HepG2 (cell line): ENCODE results near the gene PEAR1. TPM values are rescaled to one million over a fixed set of nuclear protein-coding genes. Genes with fewer than 3 reads are reported as not detected.

Source experiments
- ATAC-seq: fragments of 200-7000 bp; cut with Tn5 transposase; 3 replicates; pipeline ENCODE4 v1.9.1; 2020; ENCODE audit warnings: mild to moderate bottlenecking, moderate library complexity
- BruUV-seq: library from RNA; stranded (reverse); fragments of 400-500 nt; replicated peaks from 2 replicates; lab custom pipeline; 2021; lab: Mats Ljungman, UMichigan
- CTCF ChIA-PET: fragments of 300-600 bp; formaldehyde crosslinking; extraction: SDS; loops from one replicate; lab custom pipeline; 2021; ENCODE audit warnings: low total read pairs, inconsistent platforms, low intra/inter-chr PET ratio; lab: Yijun Ruan, JAX
- POLR2A ChIA-PET: fragments of 350-600 bp; sonication (Branson Sonifier 250); formaldehyde crosslinking; loops from one replicate; lab custom pipeline; 2020; ENCODE audit warnings: antibody characterized with exemption, inconsistent platforms; lab: Yijun Ruan, JAX
- DNase-seq: peaks from one replicate; pipeline ENCODE4 v3.0.0-alpha.2; 2015; ENCODE audit warnings: low spot score
- FAIRE-seq: peaks from 3 replicates; lab custom pipeline; 2011; peaks lifted over from hg19 to GRCh38; lab: Jason Lieb, UNC
- H2AFZ ChIP-seq: one replicate; pipeline ENCODE4 v1.6.1; 2011; ENCODE audit warnings: low read length, inconsistent platforms
- H3K27ac ChIP-seq: fragments of 300-600 bp; 3 replicates; pipeline ENCODE4 v1.8.0; 2011; ENCODE audit warnings: mixed run types, mild to moderate bottlenecking, mixed read lengths, low read length, inconsistent platforms; ENCODE audit not compliant: insufficient read depth; ENCODE audit errors: extremely low read length
- H3K27me3 ChIP-seq, 2 experiments: fragments of 200-600 bp in 1 of 2; 2 replicates in 1 of 2; 3 replicates in 1 of 2; pipeline versions ENCODE4 v1.6.0 to v1.8.0; 2011; ENCODE audit warnings: low read length in 2 of 2, mild to moderate bottlenecking in 2 of 2, moderate library complexity in 2 of 2, inconsistent platforms in 1 of 2; ENCODE audit not compliant: insufficient read depth in 2 of 2, control insufficient read depth in 1 of 2
- H3K36me3 ChIP-seq, 2 experiments: fragments of 200-600 bp in 1 of 2; replicated peaks in 1 of 2; 2 replicates in 1 of 2; 3 replicates in 1 of 2; pipeline versions ENCODE4 v1.5.1 to v1.8.0; 2011; ENCODE audit warnings: low read length in 2 of 2, inconsistent platforms in 1 of 2; ENCODE audit not compliant: insufficient read depth in 2 of 2, control insufficient read depth in 1 of 2
- H3K4me1 ChIP-seq: 2 replicates; pipeline ENCODE4 v1.5.1; 2012; ENCODE audit warnings: low read length, inconsistent platforms; ENCODE audit not compliant: insufficient read depth
- H3K4me2 ChIP-seq: 2 replicates; pipeline ENCODE4 v1.6.0; 2011; ENCODE audit warnings: low read depth, low read length, inconsistent platforms
- H3K4me3 ChIP-seq, 3 experiments: fragments of 200-600 bp in 1 of 3; sonication (generic), shearing (Covaris generic) in 1 of 3; replicated peaks in 1 of 3; 2 replicates each; pipeline ENCODE4 v1.5.1; 2011 to 2016; ENCODE audit warnings: low read length in 3 of 3, inconsistent platforms in 2 of 3, low read depth in 2 of 3, mild to moderate bottlenecking in 2 of 3, control low read depth in 1 of 3, mixed read lengths in 1 of 3; ENCODE audit not compliant: insufficient read depth in 1 of 3
- H3K79me2 ChIP-seq: one replicate; pipeline ENCODE4 v1.6.1; 2011; ENCODE audit warnings: low read length, inconsistent platforms; ENCODE audit not compliant: insufficient read depth
- H3K9ac ChIP-seq: 2 replicates; pipeline ENCODE4 v1.6.0; 2011; ENCODE audit warnings: mild to moderate bottlenecking, low read depth, low read length, inconsistent platforms; ENCODE audit not compliant: insufficient read depth
- H3K9me3 ChIP-seq: 2 replicates; pipeline ENCODE4 v1.5.1; 2012; ENCODE audit warnings: mild to moderate bottlenecking, low read length
- H4K20me1 ChIP-seq: 2 replicates; pipeline ENCODE4 v1.6.0; 2011; ENCODE audit warnings: inconsistent platforms, mild to moderate bottlenecking, low read length, moderate library complexity; ENCODE audit not compliant: insufficient read depth
- KLF15 ChIP-seq: sonication (generic); formaldehyde crosslinking; IDR thresholded peaks from 2 replicates; pipeline ENCODE4 v1.8.1; 2023; ENCODE audit warnings: borderline replicate concordance, mild to moderate bottlenecking, inconsistent platforms, missing genetic modification reagents, mixed read lengths
- ONECUT2 ChIP-seq: sonication (generic); formaldehyde crosslinking; IDR thresholded peaks from 2 replicates; pipeline ENCODE4 v1.4.0; 2020; ENCODE audit warnings: missing genetic modification reagents
- PCBP2 ChIP-seq: fragments of 200-400 bp; formaldehyde crosslinking; optimal IDR thresholded peaks from 2 replicates; pipeline ENCODE3; 2018; ENCODE audit warnings: low read length, low read depth; ENCODE audit not compliant: poor library complexity, severe bottlenecking
- TMF1 ChIP-seq: sonication (generic); formaldehyde crosslinking; IDR thresholded peaks from 2 replicates; pipeline ENCODE4 v1.8.1; 2022; ENCODE audit warnings: low read depth, missing genetic modification reagents
- YEATS4 ChIP-seq: sonication (generic); formaldehyde crosslinking; IDR thresholded peaks from 2 replicates; pipeline ENCODE4 v1.4.0; 2020; ENCODE audit warnings: missing genetic modification reagents, borderline replicate concordance
- ZZZ3 ChIP-seq: sonication (generic); formaldehyde crosslinking; IDR thresholded peaks from 2 replicates; pipeline ENCODE4 v1.4.0; 2020; ENCODE audit warnings: missing genetic modification reagents, mild to moderate bottlenecking, borderline replicate concordance
- WGBS: methylation state at CpG from one replicate; pipeline ENCODE4 v1.1.6; 2017; ENCODE audit warnings: low lambda C conversion rate; 5-methylcytosine and 5-hydroxymethylcytosine counted together
- in situ Hi-C: cut with HindIII; loops from 2 replicates; pipeline ENCODE4 v1.10.0; 2017; ENCODE audit warnings: low pct_unique_long_range_greater_than_20kb; ENCODE audit not compliant: extremely low pct_ligation_motif_present
- intact Hi-C: fragments of 100-400 bp; cut with micrococcal nuclease; formaldehyde crosslinking; loops from one replicate; pipeline ENCODE4 v1.10.0; 2022; ENCODE audit not compliant: unreplicated experiment
- polyA plus RNA-seq, 8 experiments: library from polyadenylated mRNA; depleted of rRNA in 3 of 8; stranded (reverse) in 7 of 8; unstranded in 1 of 8; fragments of >200 nt; fragmentation: Illumina TruSeq in 4 of 8; extraction: Trizol in 4 of 8; gene quantifications; 2 replicates each; pipeline versions ENCODE4 v1.2.1 to v1.2.3, GENCODE V29; 2011 to 2016; ENCODE audit warnings: low read depth in 4 of 8, missing spikeins in 1 of 8, mixed read lengths in 1 of 8; ENCODE audit not compliant: insufficient read depth in 1 of 8
- total RNA-seq, 5 experiments: library from RNA; depleted of rRNA; stranded (reverse); fragments of >200 nt; fragmentation: Illumina TruSeq; extraction: Trizol; gene quantifications; 2 replicates each; pipeline ENCODE4 v1.2.3, GENCODE V29; 2016; ENCODE audit warnings: low read depth in 1 of 5
- TF ChIP-seq, protein P1 (sequence below): sonication (generic); formaldehyde crosslinking; IDR thresholded peaks from 2 replicates; pipeline ENCODE4 v1.8.0; 2022; ENCODE audit warnings: mild to moderate bottlenecking, missing genetic modification reagents

The PEAR1 gene
- total and polyA plus RNA-seq, 2 of the 13 experiments (the other 11 are each of a cell fraction or from before 2014, with no cell fraction given), result 0.27 to 0.41 TPM

DNA sequence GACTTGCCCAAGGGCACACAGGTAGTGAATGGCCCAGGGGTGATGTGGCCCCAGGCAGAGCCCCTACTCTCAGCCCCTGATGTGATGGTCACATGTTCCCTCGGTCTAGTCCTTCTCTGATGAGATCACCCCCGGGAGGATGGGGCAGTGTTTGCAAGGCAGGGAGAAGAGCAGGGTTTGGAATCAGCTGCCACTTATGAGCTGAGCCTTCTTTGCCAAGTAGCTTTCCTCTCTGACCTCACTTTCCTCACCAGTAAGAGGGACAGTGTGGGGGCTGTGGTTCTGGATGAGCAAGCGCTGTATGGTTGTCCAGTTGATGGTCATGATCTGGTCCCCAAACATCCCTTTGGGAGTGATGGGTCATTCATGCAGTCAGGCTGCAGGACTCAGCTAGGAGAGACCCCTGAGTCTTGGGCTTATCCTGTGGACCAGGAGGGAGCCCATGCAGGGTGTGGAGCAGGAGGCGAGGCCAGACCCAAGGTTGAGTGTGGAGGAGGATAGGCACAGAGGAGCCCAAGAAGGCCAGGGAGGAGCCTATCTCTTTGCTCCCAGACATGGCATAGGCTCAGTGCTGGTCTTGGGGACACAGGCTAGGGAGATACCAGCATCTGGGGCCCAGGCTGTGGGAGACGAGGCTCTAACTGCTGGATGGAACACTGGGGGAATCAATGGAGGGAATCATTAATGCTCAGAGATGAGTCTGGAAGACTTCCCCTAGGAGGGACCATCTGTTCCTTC, 15.9 kb upstream of the PEAR1 start:
- ChIA-PET POLR2A (no interaction called here), CTCF (no interaction called here)
- intact Hi-C loops, result no loop called here
- FAIRE-seq (no peak), ATAC-seq (no peak), DNase-seq (no peak)
- Histone ChIP-seq H2AFZ (no peak overlapping the region), H3K4me2 (no peak overlapping the region), H3K27ac (no peak overlapping the region), H3K9me3 (no peaks in the 10 kb centered on the region), H3K9ac (no peak overlapping the region), H3K4me1 (no peaks in the 10 kb centered on the region), H3K4me3 (no peak overlapping the region), H3K27me3 (peaks cover 26 to 86% of the 10 kb centered on the region in 2 experiments), H3K36me3 (no peaks in the 10 kb centered on the region), H4K20me1 (no peaks in the 10 kb centered on the region), H3K79me2 (no peaks in the 10 kb centered on the region)
- TF ChIP-seq PCBP2 (no peak), ONECUT2 (no peak), TMF1 (no peak), ZZZ3 (CRISPR knock-in tag) (no peak), YEATS4 (CRISPR knock-in tag) (no peak), KLF15 (CRISPR knock-in tag) (no peak)
- TF ChIP-seq, protein P1, sequence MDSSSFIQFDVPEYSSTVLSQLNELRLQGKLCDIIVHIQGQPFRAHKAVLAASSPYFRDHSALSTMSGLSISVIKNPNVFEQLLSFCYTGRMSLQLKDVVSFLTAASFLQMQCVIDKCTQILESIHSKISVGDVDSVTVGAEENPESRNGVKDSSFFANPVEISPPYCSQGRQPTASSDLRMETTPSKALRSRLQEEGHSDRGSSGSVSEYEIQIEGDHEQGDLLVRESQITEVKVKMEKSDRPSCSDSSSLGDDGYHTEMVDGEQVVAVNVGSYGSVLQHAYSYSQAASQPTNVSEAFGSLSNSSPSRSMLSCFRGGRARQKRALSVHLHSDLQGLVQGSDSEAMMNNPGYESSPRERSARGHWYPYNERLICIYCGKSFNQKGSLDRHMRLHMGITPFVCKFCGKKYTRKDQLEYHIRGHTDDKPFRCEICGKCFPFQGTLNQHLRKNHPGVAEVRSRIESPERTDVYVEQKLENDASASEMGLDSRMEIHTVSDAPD (CRISPR knock-in tag), result no peak
- BruUV-seq, result no TSS peak
- in situ Hi-C loops, result no loop called here
- 40% methylated on average over 3 of the region's 5 CpGs for WGBS
